Measurements from ENCODE around the gene PPP1R3C.

DNA sequence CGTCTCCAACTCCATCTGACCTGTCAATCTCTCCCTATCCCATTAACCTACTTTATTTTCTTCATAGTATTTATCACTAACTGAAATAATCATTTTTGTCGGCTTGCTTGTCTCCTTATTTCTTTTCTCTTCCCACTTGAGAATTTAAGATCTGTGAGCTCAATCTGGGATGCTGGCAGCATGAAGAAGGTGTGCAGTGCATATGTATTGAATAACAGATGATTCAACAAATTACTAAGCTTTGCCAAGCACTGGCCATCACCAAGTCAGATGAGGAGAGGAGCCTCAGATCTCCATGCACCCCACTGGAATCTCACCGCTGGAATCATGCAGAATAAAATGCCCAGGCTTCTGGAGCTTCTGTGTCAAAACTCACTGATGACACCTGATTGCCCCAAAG lies 47.6 kb upstream of the PPP1R3C start:
- TF ChIP-seq GABPA (IDR thresholded peaks at IDR 0.05 in 1 of 2, conservative IDR thresholded peaks at IDR 0.05 in 1 of 2) (no peak), CTCF (IDR thresholded peaks at IDR 0.05; ENCODE audit: low read depth, low read length, missing input control) (no peak), TAF1 (conservative IDR thresholded peaks at IDR 0.05) (no peak), YY1 (IDR thresholded peaks at IDR 0.05) (no peak)
- TF ChIP-seq, protein P1, sequence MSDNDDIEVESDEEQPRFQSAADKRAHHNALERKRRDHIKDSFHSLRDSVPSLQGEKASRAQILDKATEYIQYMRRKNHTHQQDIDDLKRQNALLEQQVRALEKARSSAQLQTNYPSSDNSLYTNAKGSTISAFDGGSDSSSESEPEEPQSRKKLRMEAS (IDR thresholded peaks at IDR 0.05): no peak
- TF ChIP-seq, protein P2, sequence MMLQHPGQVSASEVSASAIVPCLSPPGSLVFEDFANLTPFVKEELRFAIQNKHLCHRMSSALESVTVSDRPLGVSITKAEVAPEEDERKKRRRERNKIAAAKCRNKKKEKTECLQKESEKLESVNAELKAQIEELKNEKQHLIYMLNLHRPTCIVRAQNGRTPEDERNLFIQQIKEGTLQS (IDR thresholded peaks at IDR 0.05): no peak
